ENCODE results near the gene KIAA0586. TPM values are rescaled to one million over a fixed set of nuclear protein-coding genes. Genes with fewer than 3 reads are reported as not detected.
A peak's percentile ranks its signal among the peaks of the same experiment; 100 is the strongest.
"Not testable (repeated sequence)": the region's sequence is repeated elsewhere in the genome, so short reads cannot be mapped to it uniquely, and the experiment has no call there.

The KIAA0586 gene
- total RNA-seq, 1 experiment from 2014 or later: 23.5 TPM

GRCh38 chr14:58478329-58478728 is 50.8 kb downstream of the KIAA0586 start:
- H3K27me3 Mint-ChIP-seq (ENCODE audit: low read depth); H3K4me3 Mint-ChIP-seq; H3K4me1 Mint-ChIP-seq; ATAC-seq; DNase-seq (ENCODE audit: low spot score); H3K27ac Mint-ChIP-seq; CTCF ChIA-PET; H3K9me3 Mint-ChIP-seq; POLR2A ChIA-PET: not testable (repeated sequence)
- H3K36me3 Mint-ChIP-seq: peaks cover 29% of the 10 kb centered on the region
- TF ChIP-seq ZNF121 (CRISPR knock-in tag; IDR thresholded peaks at IDR 0.05): peak; percentile 89; the same call in 1 of the 2 replicates

GRCh38 chr14:58479975-58480374 is 52.5 kb downstream of the KIAA0586 start:
- ChIA-PET POLR2A (no interaction called here), CTCF (no interaction called here)
- DNase-seq (ENCODE audit: low spot score) (no peak), ATAC-seq (no peak)
- TF ChIP-seq HMGA2 (CRISPR knock-in tag; IDR thresholded peaks at IDR 0.05) (no peak), JAZF1 (CRISPR knock-in tag; IDR thresholded peaks at IDR 0.05) (no peak), E2F5 (CRISPR knock-in tag; IDR thresholded peaks at IDR 0.05) (no peak), OVOL2 (CRISPR knock-in tag; IDR thresholded peaks at IDR 0.05; ENCODE audit: borderline replicate concordance) (no peak), GABPB1 (CRISPR knock-in tag; IDR thresholded peaks at IDR 0.05) (no peak), TEAD1 (CRISPR knock-in tag; IDR thresholded peaks at IDR 0.05) (no peak), ATF1 (CRISPR knock-in tag; IDR thresholded peaks at IDR 0.05) (no peak), CDX4 (CRISPR knock-in tag; IDR thresholded peaks at IDR 0.05; ENCODE audit: borderline replicate concordance) (no peak)
- no peaks in the 10 kb centered on the region for H3K27me3 Mint-ChIP-seq (ENCODE audit: low read depth)
- H3K4me3 Mint-ChIP-seq: no peak overlapping the region
- H3K9me3 Mint-ChIP-seq: peaks cover 1% of the 10 kb centered on the region
- H3K36me3 Mint-ChIP-seq: peaks cover 15% of the 10 kb centered on the region
- no peak overlapping the region for H3K27ac Mint-ChIP-seq
- no peaks in the 10 kb centered on the region for H3K4me1 Mint-ChIP-seq

GRCh38 chr14:58484176-58484575 is 56.7 kb downstream of the KIAA0586 start:
- Mint-ChIP-seq H3K4me1 (no peaks in the 10 kb centered on the region), H3K36me3 (peaks cover 12% of the 10 kb centered on the region), H3K27me3 (ENCODE audit: low read depth) (no peaks in the 10 kb centered on the region), H3K9me3 (peaks cover 6% of the 10 kb centered on the region), H3K27ac (no peak overlapping the region), H3K4me3 (no peak overlapping the region)
- DNase-seq (ENCODE audit: low spot score): no peak
- CTCF ChIA-PET: no interaction called here
- no peak for TF ChIP-seq NFE2L1 (CRISPR knock-in tag; IDR thresholded peaks at IDR 0.05)
- TF ChIP-seq ZBTB43 (CRISPR knock-in tag; IDR thresholded peaks at IDR 0.05): no peak
- no peak for TF ChIP-seq FOXJ3 (CRISPR knock-in tag; IDR thresholded peaks at IDR 0.05; ENCODE audit: borderline replicate concordance)
- ATAC-seq: no peak
- POLR2A ChIA-PET: no interaction called here

- CTCF ChIA-PET: interaction anchor here (1.5 kb wide), 1 partner anchor 13 kb away, joined by 6 read pairs; no protein-coding TSS in a partner anchor
- no peak overlapping the region for H3K27ac Mint-ChIP-seq
- H3K27me3 Mint-ChIP-seq (ENCODE audit: low read depth): no peaks in the 10 kb centered on the region
- DNase-seq (ENCODE audit: low spot score): no peak
- no peak for ATAC-seq
- H3K9me3 Mint-ChIP-seq: peaks cover 6% of the 10 kb centered on the region
- POLR2A ChIA-PET: no interaction called here
- no peaks in the 10 kb centered on the region for H3K4me1 Mint-ChIP-seq
- peaks cover 12% of the 10 kb centered on the region for H3K36me3 Mint-ChIP-seq
- TF ChIP-seq ZNF671 (CRISPR knock-in tag; IDR thresholded peaks at IDR 0.05) (no peak), FOXJ3 (CRISPR knock-in tag; IDR thresholded peaks at IDR 0.05; ENCODE audit: borderline replicate concordance) (no peak), GRHL2 (CRISPR knock-in tag; IDR thresholded peaks at IDR 0.05; ENCODE audit: insufficient replicate concordance, severe bottlenecking) (no peak)
- H3K4me3 Mint-ChIP-seq: no peak overlapping the region
Observed at GRCh38 chr14:58488550-58488949, 61.0 kb downstream of the KIAA0586 start.

GRCh38 chr14:58491593-58491992 is 64.1 kb downstream of the KIAA0586 start:
- POLR2A ChIA-PET: no interaction called here
- peaks cover 8% of the 10 kb centered on the region for H3K36me3 Mint-ChIP-seq
- ATAC-seq (no peak), DNase-seq (ENCODE audit: low spot score) (no peak)
- no peaks in the 10 kb centered on the region for H3K9me3 Mint-ChIP-seq
- no peak overlapping the region for H3K27ac Mint-ChIP-seq
- no peak overlapping the region for H3K4me3 Mint-ChIP-seq
- CTCF ChIA-PET: interaction anchor here (1.0 to 1.7 kb wide), 2 partner anchors 9 kb away, joined by 3 to 7 read pairs; no protein-coding TSS in a partner anchor
- no peaks in the 10 kb centered on the region for H3K4me1 Mint-ChIP-seq
- no peaks in the 10 kb centered on the region for H3K27me3 Mint-ChIP-seq (ENCODE audit: low read depth)
- TF ChIP-seq GTF2I (CRISPR knock-in tag; conservative IDR thresholded peaks at IDR 0.05) (no peak), TEAD4 (CRISPR knock-in tag; IDR thresholded peaks at IDR 0.05) (no peak), ELF4 (CRISPR knock-in tag; IDR thresholded peaks at IDR 0.05; ENCODE audit: low read depth) (no peak), E2F1 (CRISPR knock-in tag; IDR thresholded peaks at IDR 0.05) (no peak), ZNF532 (CRISPR knock-in tag; IDR thresholded peaks at IDR 0.05; ENCODE audit: borderline replicate concordance) (no peak), HMGA2 (CRISPR knock-in tag; IDR thresholded peaks at IDR 0.05) (no peak)
